T-helper 1 cell treated with Interleukin-12 subunit alpha and Interleukin-12 subunit beta and Interleukin-4 antibody, amounts not matched to agents 30 μg/mL and 1 μg/mL, for 36 hours (primary cell): Measurements from ENCODE around the gene NHERF1.
A peak's percentile ranks its signal among the peaks of the same experiment; 100 is the strongest.

Source experiments
- H3K27ac Mint-ChIP-seq: one replicate; pipeline ENCODE4 v1.8.0; 2021; ENCODE audit warnings: mild to moderate bottlenecking, mixed read lengths
- H3K27me3 Mint-ChIP-seq: one replicate; pipeline ENCODE4 v1.8.0; 2021; ENCODE audit warnings: low read depth, mixed read lengths
- H3K36me3 Mint-ChIP-seq: one replicate; pipeline ENCODE4 v1.8.0; 2021; ENCODE audit warnings: low read depth, mixed read lengths
- H3K4me1 Mint-ChIP-seq: one replicate; pipeline ENCODE4 v1.8.0; 2021; ENCODE audit warnings: low read depth, mixed read lengths
- H3K4me3 Mint-ChIP-seq: one replicate; pipeline ENCODE4 v1.8.0; 2021; ENCODE audit warnings: mild to moderate bottlenecking, moderate library complexity, mixed read lengths
- H3K9me3 Mint-ChIP-seq: one replicate; pipeline ENCODE4 v1.8.0; 2021; ENCODE audit warnings: mixed read lengths

NHERF1 gene

GRCh38 chr17:74728033-74728701 is 20.3 kb upstream of the NHERF1 start:
- no peak overlapping the region for H3K4me3 Mint-ChIP-seq
- H3K9me3 Mint-ChIP-seq: no peaks in the 10 kb centered on the region
- no peak overlapping the region for H3K27ac Mint-ChIP-seq
- no peaks in the 10 kb centered on the region for H3K36me3 Mint-ChIP-seq
- H3K27me3 Mint-ChIP-seq: peaks cover 8% of the 10 kb centered on the region
- H3K4me1 Mint-ChIP-seq: peaks cover 9% of the 10 kb centered on the region

- Mint-ChIP-seq H3K4me3 (no peak overlapping the region), H3K9me3 (no peaks in the 10 kb centered on the region), H3K27ac (no peak overlapping the region), H3K36me3 (no peaks in the 10 kb centered on the region), H3K4me1 (peaks cover 9% of the 10 kb centered on the region), H3K27me3 (peaks cover 8% of the 10 kb centered on the region)
Observed at GRCh38 chr17:74728702-74729075, 19.7 kb upstream of the NHERF1 start.

GRCh38 chr17:74729368-74729767 is 19.1 kb upstream of the NHERF1 start:
- Mint-ChIP-seq H3K9me3 (no peaks in the 10 kb centered on the region), H3K27ac (no peak overlapping the region), H3K4me1 (peaks cover 9% of the 10 kb centered on the region), H3K4me3 (no peak overlapping the region), H3K36me3 (no peaks in the 10 kb centered on the region), H3K27me3 (peaks cover 3% of the 10 kb centered on the region)

- Mint-ChIP-seq H3K36me3 (no peaks in the 10 kb centered on the region), H3K4me1 (peaks cover 13% of the 10 kb centered on the region), H3K27ac (no peak overlapping the region), H3K27me3 (peaks cover 4% of the 10 kb centered on the region), H3K9me3 (no peaks in the 10 kb centered on the region), H3K4me3 (no peak overlapping the region)
Observed at GRCh38 chr17:74729866-74730265, 18.6 kb upstream of the NHERF1 start.

GRCh38 chr17:74730491-74731346 is 17.7 kb upstream of the NHERF1 start:
- peaks cover 5% of the 10 kb centered on the region for H3K27me3 Mint-ChIP-seq
- H3K9me3 Mint-ChIP-seq: no peaks in the 10 kb centered on the region
- H3K27ac Mint-ChIP-seq: peak overlapping the region; percentile 49
- H3K4me1 Mint-ChIP-seq: peaks cover 13% of the 10 kb centered on the region
- no peak overlapping the region for H3K4me3 Mint-ChIP-seq
- no peaks in the 10 kb centered on the region for H3K36me3 Mint-ChIP-seq

- Mint-ChIP-seq H3K4me3 (no peak overlapping the region), H3K4me1 (peaks cover 15% of the 10 kb centered on the region), H3K27ac (no peak overlapping the region), H3K9me3 (no peaks in the 10 kb centered on the region), H3K36me3 (no peaks in the 10 kb centered on the region), H3K27me3 (peaks cover 6% of the 10 kb centered on the region)
Observed at GRCh38 chr17:74731347-74731605, 17.2 kb upstream of the NHERF1 start.

GRCh38 chr17:74732042-74732867 is 16.2 kb upstream of the NHERF1 start:
- Mint-ChIP-seq H3K36me3 (no peaks in the 10 kb centered on the region), H3K4me3 (no peak overlapping the region), H3K9me3 (no peaks in the 10 kb centered on the region), H3K27ac (no peak overlapping the region), H3K27me3 (peaks cover 8% of the 10 kb centered on the region), H3K4me1 (peaks cover 18% of the 10 kb centered on the region)

- Mint-ChIP-seq H3K4me3 (no peak overlapping the region), H3K27ac (no peak overlapping the region), H3K27me3 (peaks cover 8% of the 10 kb centered on the region), H3K4me1 (peaks cover 28% of the 10 kb centered on the region), H3K9me3 (no peaks in the 10 kb centered on the region), H3K36me3 (no peaks in the 10 kb centered on the region)
Observed at GRCh38 chr17:74733365-74734122, 14.9 kb upstream of the NHERF1 start.

GRCh38 chr17:74734256-74734655 is 14.2 kb upstream of the NHERF1 start:
- H3K4me1 Mint-ChIP-seq: peaks cover 34% of the 10 kb centered on the region
- H3K27me3 Mint-ChIP-seq: peaks cover 8% of the 10 kb centered on the region
- H3K9me3 Mint-ChIP-seq: no peaks in the 10 kb centered on the region
- peaks cover 3% of the 10 kb centered on the region for H3K36me3 Mint-ChIP-seq
- H3K27ac Mint-ChIP-seq: no peak overlapping the region
- H3K4me3 Mint-ChIP-seq: no peak overlapping the region

- peaks cover 10% of the 10 kb centered on the region for H3K36me3 Mint-ChIP-seq
- peak within 1 kb of the TSS; percentile 82 for H3K27ac Mint-ChIP-seq
- H3K4me3 Mint-ChIP-seq: peak within 1 kb of the TSS; percentile 88
- no peaks in the 10 kb centered on the region for H3K9me3 Mint-ChIP-seq
- H3K4me1 Mint-ChIP-seq: peaks cover 43% of the 10 kb centered on the region
- peaks cover 8% of the 10 kb centered on the region for H3K27me3 Mint-ChIP-seq
Observed at GRCh38 chr17:74736513-74737298, 11.7 kb upstream of the NHERF1 start, which contains the start of gene RAB37. RAB37 (plus strand) TSS chr17:74737256; CDS start chr17:74737273, 17 bp downstream.

GRCh38 chr17:74737299-74738050 is 11.0 kb upstream of the NHERF1 start:
- Mint-ChIP-seq H3K36me3 (peaks cover 12% of the 10 kb centered on the region), H3K4me3 (peak overlapping the region; percentile 88), H3K27me3 (peaks cover 8% of the 10 kb centered on the region), H3K4me1 (peaks cover 51% of the 10 kb centered on the region), H3K9me3 (no peaks in the 10 kb centered on the region), H3K27ac (peak overlapping the region; percentile 82)

GRCh38 chr17:74738051-74738996 is 10.1 kb upstream of the NHERF1 start:
- H3K27ac Mint-ChIP-seq: peak overlapping the region; percentile 82
- peaks cover 58% of the 10 kb centered on the region for H3K4me1 Mint-ChIP-seq
- peaks cover 8% of the 10 kb centered on the region for H3K27me3 Mint-ChIP-seq
- H3K4me3 Mint-ChIP-seq: peak overlapping the region; percentile 88
- H3K9me3 Mint-ChIP-seq: no peaks in the 10 kb centered on the region
- peaks cover 15% of the 10 kb centered on the region for H3K36me3 Mint-ChIP-seq
